ENCODE data around the gene REEP3. TPM values are rescaled to one million over a fixed set of nuclear protein-coding genes. Genes with fewer than 3 reads are reported as not detected.

The REEP3 gene
- total RNA-seq, 1 experiment from 2014 or later, result 51.8 TPM

- peaks cover 16% of the 10 kb centered on the region for H3K36me3 Mint-ChIP-seq (ENCODE audit: insufficient read depth, unreplicated experiment)
- H3K9me3 Mint-ChIP-seq (ENCODE audit: unreplicated experiment), result no peaks in the 10 kb centered on the region
- no peaks in the 10 kb centered on the region for H3K4me1 Mint-ChIP-seq (ENCODE audit: insufficient read depth, unreplicated experiment)
- ChIA-PET CTCF (interaction anchor here (0.6 kb wide), 3 partner anchors 104 to 341 kb away, joined by 3 to 4 read pairs (median 4); no protein-coding TSS in a partner anchor), POLR2A (interaction anchor here (0.6 to 2.5 kb wide), 3 partner anchors 20 to 86 kb away, joined by 3 to 6 read pairs (median 3); no protein-coding TSS in a partner anchor)
- no peaks in the 10 kb centered on the region for H3K27me3 Mint-ChIP-seq (ENCODE audit: insufficient read depth, unreplicated experiment)
- no peak overlapping the region for H3K27ac Mint-ChIP-seq (ENCODE audit: low read depth, unreplicated experiment)
- no peak for DNase-seq (ENCODE audit: unreplicated experiment)
- intact Hi-C loops (cut with micrococcal nuclease), result no loop called here
- BruUV-seq (replicated peaks), result no TSS peak
- TF ChIP-seq, protein P1, sequence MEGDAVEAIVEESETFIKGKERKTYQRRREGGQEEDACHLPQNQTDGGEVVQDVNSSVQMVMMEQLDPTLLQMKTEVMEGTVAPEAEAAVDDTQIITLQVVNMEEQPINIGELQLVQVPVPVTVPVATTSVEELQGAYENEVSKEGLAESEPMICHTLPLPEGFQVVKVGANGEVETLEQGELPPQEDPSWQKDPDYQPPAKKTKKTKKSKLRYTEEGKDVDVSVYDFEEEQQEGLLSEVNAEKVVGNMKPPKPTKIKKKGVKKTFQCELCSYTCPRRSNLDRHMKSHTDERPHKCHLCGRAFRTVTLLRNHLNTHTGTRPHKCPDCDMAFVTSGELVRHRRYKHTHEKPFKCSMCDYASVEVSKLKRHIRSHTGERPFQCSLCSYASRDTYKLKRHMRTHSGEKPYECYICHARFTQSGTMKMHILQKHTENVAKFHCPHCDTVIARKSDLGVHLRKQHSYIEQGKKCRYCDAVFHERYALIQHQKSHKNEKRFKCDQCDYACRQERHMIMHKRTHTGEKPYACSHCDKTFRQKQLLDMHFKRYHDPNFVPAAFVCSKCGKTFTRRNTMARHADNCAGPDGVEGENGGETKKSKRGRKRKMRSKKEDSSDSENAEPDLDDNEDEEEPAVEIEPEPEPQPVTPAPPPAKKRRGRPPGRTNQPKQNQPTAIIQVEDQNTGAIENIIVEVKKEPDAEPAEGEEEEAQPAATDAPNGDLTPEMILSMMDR (IDR thresholded peaks at IDR 0.05; ENCODE audit: unreplicated experiment), result no peak
- no peak overlapping the region for H3K4me3 Mint-ChIP-seq (ENCODE audit: unreplicated experiment)
Measured at GRCh38 chr10:63608511-63608910, 87.3 kb downstream of the REEP3 start.

DNA sequence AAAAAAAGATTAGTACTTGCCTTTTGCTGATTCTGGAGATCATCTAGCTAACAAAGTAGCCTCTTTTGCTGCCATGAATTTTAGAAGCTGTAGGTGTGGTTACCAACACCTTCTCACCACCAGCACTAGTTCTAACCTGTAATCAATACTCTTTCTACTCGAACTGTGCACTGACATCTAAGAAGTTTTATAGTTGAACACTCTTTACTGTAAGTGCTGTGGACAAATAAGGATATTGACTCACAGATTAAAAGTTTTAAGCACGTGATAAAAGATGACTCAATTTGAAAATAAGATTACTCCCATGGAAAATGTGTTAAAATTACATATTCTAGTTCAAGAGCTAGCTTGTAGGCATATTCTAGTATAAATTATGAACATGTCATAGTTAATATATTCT lies 89.9 kb downstream of the REEP3 start:
- DNase-seq (ENCODE audit: unreplicated experiment), result no peak
- ChIA-PET POLR2A (interaction anchor here (0.9 to 1.9 kb wide), 4 partner anchors 10 to 96 kb away, joined by 3 to 6 read pairs (median 4); partner anchors contain the start of gene REEP3), CTCF (interaction anchor here (0.7 to 1.8 kb wide), 6 partner anchors 17 to 444 kb away, joined by 3 to 6 read pairs (median 3); no protein-coding TSS in a partner anchor)
- H3K27me3 Mint-ChIP-seq (ENCODE audit: insufficient read depth, unreplicated experiment), result no peaks in the 10 kb centered on the region
- no TSS peak for BruUV-seq (replicated peaks)
- H3K27ac Mint-ChIP-seq (ENCODE audit: low read depth, unreplicated experiment), result peak overlapping the region; percentile 67
- peaks cover 6% of the 10 kb centered on the region for H3K4me1 Mint-ChIP-seq (ENCODE audit: insufficient read depth, unreplicated experiment)
- H3K36me3 Mint-ChIP-seq (ENCODE audit: insufficient read depth, unreplicated experiment), result peaks cover 17% of the 10 kb centered on the region
- TF ChIP-seq, protein P1 (IDR thresholded peaks at IDR 0.05; ENCODE audit: unreplicated experiment), result no peak
- H3K4me3 Mint-ChIP-seq (ENCODE audit: unreplicated experiment), result no peak overlapping the region
- no peaks in the 10 kb centered on the region for H3K9me3 Mint-ChIP-seq (ENCODE audit: unreplicated experiment)
- intact Hi-C loops (cut with micrococcal nuclease), result no loop called here

- no peaks in the 10 kb centered on the region for H3K27me3 Mint-ChIP-seq (ENCODE audit: insufficient read depth, unreplicated experiment)
- TF ChIP-seq, protein P1 (IDR thresholded peaks at IDR 0.05; ENCODE audit: unreplicated experiment), result no peak
- H3K4me3 Mint-ChIP-seq (ENCODE audit: unreplicated experiment), result no peak overlapping the region
- BruUV-seq (replicated peaks), result no TSS peak
- ChIA-PET CTCF (interaction anchor here (1.2 to 1.5 kb wide), 2 partner anchors 14 to 19 kb away, joined by 3 to 8 read pairs; no protein-coding TSS in a partner anchor), POLR2A (interaction anchor here (0.7 to 1.2 kb wide), 4 partner anchors 16 to 346 kb away, joined by 3 to 5 read pairs (median 4); no protein-coding TSS in a partner anchor)
- H3K36me3 Mint-ChIP-seq (ENCODE audit: insufficient read depth, unreplicated experiment), result peaks cover 35% of the 10 kb centered on the region
- peaks cover 6% of the 10 kb centered on the region for H3K4me1 Mint-ChIP-seq (ENCODE audit: insufficient read depth, unreplicated experiment)
- intact Hi-C loops (cut with micrococcal nuclease), result no loop called here
- DNase-seq (ENCODE audit: unreplicated experiment), result no peak
- no peaks in the 10 kb centered on the region for H3K9me3 Mint-ChIP-seq (ENCODE audit: unreplicated experiment)
- H3K27ac Mint-ChIP-seq (ENCODE audit: low read depth, unreplicated experiment), result peak overlapping the region; percentile 47
Measured at GRCh38 chr10:63614371-63614891, 93.2 kb downstream of the REEP3 start.

GRCh38 chr10:63618552-63618951 lies 97.4 kb downstream of the REEP3 start:
- intact Hi-C loops (cut with micrococcal nuclease), result no loop called here
- POLR2A ChIA-PET, result interaction anchor here (1.7 kb wide), 1 partner anchor 10 kb away, joined by 7 read pairs; no protein-coding TSS in a partner anchor
- no peaks in the 10 kb centered on the region for H3K27me3 Mint-ChIP-seq (ENCODE audit: insufficient read depth, unreplicated experiment)

More at GRCh38 chr10:63618552-63618951, 97.4 kb downstream of the REEP3 start:
- Mint-ChIP-seq H3K9me3 (ENCODE audit: unreplicated experiment) (no peaks in the 10 kb centered on the region), H3K27ac (ENCODE audit: low read depth, unreplicated experiment) (peak overlapping the region; percentile 66), H3K36me3 (ENCODE audit: insufficient read depth, unreplicated experiment) (peaks cover 37% of the 10 kb centered on the region), H3K4me1 (ENCODE audit: insufficient read depth, unreplicated experiment) (peaks cover 6% of the 10 kb centered on the region), H3K4me3 (ENCODE audit: unreplicated experiment) (no peak overlapping the region)
- no TSS peak for BruUV-seq (replicated peaks)
- CTCF ChIA-PET, result interaction anchor here (1.3 kb wide), 1 partner anchor 452 kb away, joined by 3 read pairs; no protein-coding TSS in a partner anchor
- no peak for DNase-seq (ENCODE audit: unreplicated experiment)
- TF ChIP-seq, protein P1 (IDR thresholded peaks at IDR 0.05; ENCODE audit: unreplicated experiment), result no peak
